Esophagus squamous epithelium (tissue), 4 donors: ENCODE results near the gene MIA2.
"Not testable (repeated sequence)": the region's sequence is repeated elsewhere in the genome, so short reads cannot be mapped to it uniquely, and the experiment has no call there.

Experiments
- CTCF ChIP-seq, 6 experiments: fragments of 450-650 bp in 4 of 6; fragments of 200-600 bp in 2 of 6; sonication (generic) in 2 of 6; IDR thresholded peaks; one replicate each; pipeline ENCODE4 v1.5.1; 2016 to 2019; ENCODE audit warnings: antibody characterized with exemption in 6 of 6, mild to moderate bottlenecking in 4 of 6, moderate library complexity in 4 of 6
- POLR2A ChIP-seq, 4 donors: fragments of 450-650 bp; IDR thresholded peaks; one replicate each; pipeline ENCODE4 v1.6.1; 2017; ENCODE audit warnings: antibody characterized with exemption in 4 of 4, mild to moderate bottlenecking in 4 of 4, moderate library complexity in 3 of 4

- TF ChIP-seq POLR2A, CTCF (IDR thresholded peaks at IDR 0.05): not testable (repeated sequence)
Measured at GRCh38 chr14:39235466-39235865, 1.8 kb downstream of the MIA2 start.
